ENCODE results near the gene ELP5. TPM values are rescaled to one million over a fixed set of nuclear protein-coding genes. Genes with fewer than 3 reads are reported as not detected.

Gene ELP5
- total and polyA plus RNA-seq, 2 of the 4 experiments (the other 2 are of a cell fraction), result 39.3 to 46.6 TPM

- TF ChIP-seq RAD21 (IDR thresholded peaks at IDR 0.05; ENCODE audit: low read length) (no peak), FOS (IDR thresholded peaks at IDR 0.05; ENCODE audit: low read depth, low read length) (no peak), USF2 (IDR thresholded peaks at IDR 0.05; ENCODE audit: low read depth, low read length) (no peak), SMC3 (IDR thresholded peaks at IDR 0.05; ENCODE audit: low read depth, low read length) (no peak)
- Histone ChIP-seq H4K20me1 (ENCODE audit: insufficient read depth, low read length) (peaks cover 55% of the 10 kb centered on the region), H4K91ac (ENCODE audit: insufficient read depth, low read depth, low read length) (peak overlapping the region; percentile 97), H3K9ac (ENCODE audit: low read depth, low read length) (peak overlapping the region; percentile 67), H2BK5ac (ENCODE audit: low read depth, low read length, poor library complexity, severe bottlenecking) (peak overlapping the region; percentile 86), H3K4me2 (ENCODE audit: low read depth, low read length) (peak overlapping the region; percentile 72), H3K27ac (ENCODE audit: insufficient read depth, low read length) (peak overlapping the region; percentile 77), H3K27me3 (ENCODE audit: control insufficient read depth, insufficient read depth, low read length) (no peaks in the 10 kb centered on the region), H4K8ac (ENCODE audit: low read depth in 2 of 2, low read length in 2 of 2) (peak overlapping the region; percentile 98 to 99), H3K4me1 (ENCODE audit: control insufficient read depth, insufficient read depth, low read length) (peaks cover 24% of the 10 kb centered on the region), H3K23ac (ENCODE audit: low read depth, low read length) (peak overlapping the region; percentile 81; the same call in 1 of the 2 replicates), H2AFZ (replicated peaks; ENCODE audit: low read length, poor library complexity) (peak overlapping the region; percentile 95), H3K36me3 (ENCODE audit: control insufficient read depth, insufficient read depth, low read length) (peaks cover 33% of the 10 kb centered on the region), H2AK5ac (ENCODE audit: low read depth, low read length) (peak overlapping the region; percentile 93), H2BK20ac (ENCODE audit: low read depth, low read length) (peak overlapping the region; percentile 18; the same call in 1 of the 2 replicates), H3K4me3 (ENCODE audit: insufficient read depth, low read depth, low read length) (peak overlapping the region; percentile 33), H3K9me3 (ENCODE audit: control insufficient read depth, insufficient read depth, low read length) (no peaks in the 10 kb centered on the region), H3K4ac (ENCODE audit: low read depth, low read length) (peak overlapping the region; percentile 99), H3K79me1 (ENCODE audit: low read depth in 1 of 2, low read length in 2 of 2) (peaks cover 12 to 87% of the 10 kb centered on the region in 2 experiments), H2AK9ac (replicated peaks; ENCODE audit: low read depth, low read length, poor library complexity) (peak overlapping the region; percentile 93), H3K18ac (ENCODE audit: low read depth, low read length) (peak overlapping the region; percentile 27; the same call in 1 of the 2 replicates), H2BK15ac (ENCODE audit: low read depth, low read length) (peak overlapping the region; percentile 78; the same call in 2 of the 3 replicates), H3K9me1 (ENCODE audit: insufficient read depth, low read length) (peaks cover 21% of the 10 kb centered on the region; the same call in 1 of the 2 replicates), H3K14ac (replicated peaks; ENCODE audit: low read depth, low read length) (peak overlapping the region; percentile 90), H3K56ac (ENCODE audit: extremely low read depth, insufficient read depth, low read length) (peak overlapping the region; percentile 20; the same call in 1 of the 2 replicates), H2BK120ac (ENCODE audit: low read depth, low read length) (peak overlapping the region; percentile 86), H4K5ac (ENCODE audit: low read depth, low read length) (peak overlapping the region; percentile 66)
- DNase-seq (no peak), ATAC-seq (ENCODE audit: low read depth) (no peak)
- WGBS, 2 experiments (ENCODE audit: extremely low coverage in 2 of 2, insufficient read length in 1 of 2), result 81% methylated on average over 3 of the region's 12 CpGs; no CpG with 5 or more reads in 1 of the 2 experiments
- ChIA-PET POLR2A (ENCODE audit: unreplicated experiment) (interaction anchor here (0.6 to 1.4 kb wide), 3 partner anchors 10 to 174 kb away, joined by 3 to 5 read pairs (median 4); no protein-coding TSS in a partner anchor), CTCF (interaction anchor here (1.0 kb wide), 1 partner anchor 20 kb away, joined by 3 read pairs; the partner anchor contains the start of gene PHF23)
- no TSS peak for BruUV-seq (replicated peaks)
- in situ Hi-C loops (cut with MboI; ENCODE audit: low sequenced_read_pairs) (no loop called here), dilution Hi-C loops (cut with HindIII; ENCODE audit: low sequenced_read_pairs, unreplicated experiment) (no loop called here), intact Hi-C loops (cut with micrococcal nuclease) (no loop called here)
Observed at GRCh38 chr17:7219229-7219811, 32.7 kb upstream of the ELP5 start.
